GM19324 (cell line): ENCODE results near the gene SLC27A3.

Experiments
- ATAC-seq: cut with Tn5 transposase; IDR thresholded peaks from one replicate; pipeline ENCODE4 v1.9.1; 2021; ENCODE audit warnings: mild to moderate bottlenecking, moderate library complexity; ENCODE audit not compliant: unreplicated experiment, low FRiP score

The SLC27A3 gene

GRCh38 chr1:153796786-153797659 is 21.8 kb downstream of the SLC27A3 start:
- peak; percentile 48 for ATAC-seq

DNA sequence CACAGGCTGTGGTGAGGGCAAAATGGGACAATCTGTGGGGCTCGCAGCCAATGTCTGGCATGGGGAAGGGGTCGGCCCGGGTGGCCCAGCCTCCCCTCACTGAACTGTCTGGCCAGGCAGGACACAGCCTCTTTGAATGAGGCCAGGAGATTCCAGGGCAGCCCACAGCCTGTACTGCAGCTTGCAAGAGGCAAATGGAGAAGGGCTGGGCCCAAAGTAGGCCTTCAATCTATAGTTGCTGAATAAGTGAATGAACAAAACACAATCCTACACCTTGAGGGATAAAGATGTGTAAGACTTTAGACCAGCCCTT is 23.2 kb downstream of the SLC27A3 start:
- ATAC-seq, result no peak

DNA sequence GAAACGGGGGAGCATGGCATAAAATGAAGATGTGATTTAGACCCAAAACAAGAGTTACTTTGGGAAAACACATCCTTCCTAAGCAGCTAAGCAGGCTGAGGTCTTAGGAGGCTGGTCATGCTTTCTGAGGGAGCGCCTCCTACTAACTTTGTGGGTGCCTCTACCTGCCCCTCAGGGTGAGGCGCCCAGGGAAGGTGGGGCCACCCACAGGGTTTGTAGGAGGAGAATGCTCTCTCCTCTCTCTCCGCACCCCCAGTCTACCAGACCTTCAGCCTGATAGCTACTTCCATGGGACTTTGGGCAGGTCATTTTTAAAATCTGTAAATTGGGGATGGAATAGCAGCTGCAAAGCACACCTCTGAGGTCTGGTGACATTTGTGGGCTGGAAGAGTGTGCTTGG is 23.8 kb downstream of the SLC27A3 start:
- ATAC-seq, result no peak

DNA sequence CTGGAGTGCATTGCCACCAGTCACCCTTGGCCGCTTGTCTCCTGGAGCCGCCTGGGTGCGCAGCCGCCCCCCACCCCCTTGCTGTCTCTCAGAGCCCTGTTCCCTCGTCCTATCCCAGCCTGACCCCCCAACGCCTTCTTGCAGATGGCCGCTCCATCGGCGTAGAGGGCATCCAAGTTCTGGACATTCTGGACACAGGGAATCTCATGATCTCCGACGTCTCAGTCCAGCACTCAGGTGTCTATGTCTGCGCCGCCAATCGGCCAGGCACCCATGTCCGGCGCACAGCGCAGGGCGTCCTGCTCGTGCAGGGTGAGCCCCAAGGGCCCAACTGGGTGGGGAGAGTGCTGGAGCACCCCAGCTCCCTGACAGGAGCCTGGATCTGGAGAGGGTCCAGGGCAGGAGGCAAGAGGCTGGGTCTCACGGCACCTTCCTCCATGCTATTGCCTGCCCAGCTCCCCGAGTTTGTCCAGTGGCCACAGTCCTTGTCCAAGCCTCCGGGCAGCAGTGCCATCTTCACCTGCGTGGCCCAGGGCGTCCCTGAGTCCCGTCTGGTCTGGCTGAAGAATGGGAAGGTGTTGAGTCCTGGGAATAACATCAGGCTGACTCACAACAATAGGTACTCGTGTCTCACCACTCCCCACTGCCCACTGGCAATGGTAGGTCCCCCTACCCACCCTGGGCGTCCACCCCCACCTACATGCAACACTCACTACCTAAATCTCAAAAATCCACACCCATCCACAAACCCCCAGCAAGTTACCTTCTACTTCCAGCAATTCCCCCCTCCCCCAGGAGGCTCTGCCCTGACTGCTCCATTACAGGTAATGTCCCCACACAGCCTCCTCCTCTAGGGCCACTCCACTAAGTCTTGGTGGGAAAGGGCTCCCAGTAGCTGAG is 24.6 kb downstream of the SLC27A3 start:
- no peak for ATAC-seq

- no peak for ATAC-seq
These were observed 25.3 kb downstream of the SLC27A3 start for GRCh38 chr1:153800516-153800915.

DNA sequence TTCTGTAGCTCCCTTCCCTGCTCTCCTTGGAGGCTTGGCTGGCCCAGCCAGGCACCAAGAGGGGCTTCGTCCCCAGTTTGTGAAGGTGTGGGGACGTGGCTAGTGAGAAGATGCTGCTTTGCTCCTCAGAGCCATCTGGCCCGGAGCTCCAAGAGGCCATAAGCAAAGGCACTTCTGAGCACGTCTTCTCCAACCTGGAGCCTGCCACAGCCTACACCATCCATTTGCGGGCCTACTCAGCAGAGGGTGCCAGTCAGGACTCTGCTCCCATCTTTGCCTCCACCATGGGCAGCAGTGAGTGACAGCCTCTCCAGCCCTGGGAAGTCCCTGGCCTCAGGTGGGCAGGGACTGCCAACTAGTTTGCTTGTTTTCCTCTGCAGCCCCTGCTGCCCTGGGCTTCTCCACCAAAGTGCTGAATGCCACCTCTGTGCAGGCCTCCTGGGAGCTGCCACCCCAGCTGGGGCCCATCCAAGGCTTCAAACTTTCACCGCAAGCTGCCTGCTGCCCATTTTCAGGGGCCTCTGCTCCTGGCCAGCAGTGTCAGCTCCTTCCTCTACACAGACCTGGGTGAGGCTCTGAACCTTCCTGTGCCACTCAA is 25.9 kb downstream of the SLC27A3 start:
- no peak for ATAC-seq

- ATAC-seq, result no peak
These were observed 26.8 kb downstream of the SLC27A3 start for GRCh38 chr1:153801786-153802697.

- ATAC-seq, result no peak
These were observed 28.4 kb downstream of the SLC27A3 start for GRCh38 chr1:153803470-153804056.

DNA sequence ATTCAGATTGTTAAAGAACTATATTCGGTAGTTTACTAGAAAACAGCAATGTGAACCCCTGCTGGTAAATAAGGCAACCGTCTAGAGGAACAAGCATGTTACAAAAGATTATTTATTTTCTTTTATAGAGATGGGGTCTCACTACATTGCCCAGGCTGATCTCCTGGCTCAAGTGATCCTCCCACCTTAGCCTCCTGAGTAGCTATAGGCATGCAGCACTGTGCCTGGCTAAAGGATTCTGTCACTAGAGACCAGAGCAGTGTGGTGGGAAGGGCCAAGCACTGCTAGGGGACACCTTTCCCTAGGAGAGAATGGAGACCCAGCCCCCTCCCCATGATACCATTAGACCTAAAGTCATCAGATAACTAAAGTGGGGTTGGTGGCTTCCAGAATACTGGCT is 28.9 kb downstream of the SLC27A3 start:
- ATAC-seq, result no peak

DNA sequence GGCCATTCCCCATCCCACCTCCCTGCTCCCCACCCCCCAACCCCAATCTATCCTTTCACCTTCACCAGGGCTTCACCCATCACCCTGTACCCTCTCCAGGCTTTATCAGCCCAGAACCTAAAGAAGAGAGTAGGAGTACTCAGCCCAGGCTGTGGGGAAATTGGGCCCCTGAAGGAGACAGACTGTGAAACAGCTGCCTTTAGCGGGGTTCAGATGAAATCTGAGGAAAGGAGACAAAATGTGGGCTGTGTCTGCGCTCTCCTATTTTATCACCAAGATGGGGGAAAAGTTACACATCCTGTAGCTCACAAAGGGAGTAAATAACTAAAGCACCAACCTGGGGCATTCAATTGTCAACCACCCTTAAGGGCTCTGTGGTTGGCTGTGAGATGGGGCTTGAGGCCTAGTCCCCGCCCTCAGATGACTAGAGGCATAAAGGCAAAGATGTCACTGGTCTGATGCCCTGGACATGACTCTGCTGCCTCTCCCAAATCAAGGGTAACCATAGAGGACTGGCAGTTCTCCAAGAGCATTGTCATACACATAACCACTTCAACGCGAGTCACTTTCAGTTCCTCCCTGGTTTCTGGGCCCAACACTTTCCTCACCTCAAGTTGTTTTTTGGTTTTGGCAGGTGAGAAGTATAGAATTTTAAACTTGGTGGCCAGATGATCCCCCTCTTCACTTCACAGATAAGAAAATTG is 30.0 kb downstream of the SLC27A3 start:
- peak; percentile 82 for ATAC-seq

DNA sequence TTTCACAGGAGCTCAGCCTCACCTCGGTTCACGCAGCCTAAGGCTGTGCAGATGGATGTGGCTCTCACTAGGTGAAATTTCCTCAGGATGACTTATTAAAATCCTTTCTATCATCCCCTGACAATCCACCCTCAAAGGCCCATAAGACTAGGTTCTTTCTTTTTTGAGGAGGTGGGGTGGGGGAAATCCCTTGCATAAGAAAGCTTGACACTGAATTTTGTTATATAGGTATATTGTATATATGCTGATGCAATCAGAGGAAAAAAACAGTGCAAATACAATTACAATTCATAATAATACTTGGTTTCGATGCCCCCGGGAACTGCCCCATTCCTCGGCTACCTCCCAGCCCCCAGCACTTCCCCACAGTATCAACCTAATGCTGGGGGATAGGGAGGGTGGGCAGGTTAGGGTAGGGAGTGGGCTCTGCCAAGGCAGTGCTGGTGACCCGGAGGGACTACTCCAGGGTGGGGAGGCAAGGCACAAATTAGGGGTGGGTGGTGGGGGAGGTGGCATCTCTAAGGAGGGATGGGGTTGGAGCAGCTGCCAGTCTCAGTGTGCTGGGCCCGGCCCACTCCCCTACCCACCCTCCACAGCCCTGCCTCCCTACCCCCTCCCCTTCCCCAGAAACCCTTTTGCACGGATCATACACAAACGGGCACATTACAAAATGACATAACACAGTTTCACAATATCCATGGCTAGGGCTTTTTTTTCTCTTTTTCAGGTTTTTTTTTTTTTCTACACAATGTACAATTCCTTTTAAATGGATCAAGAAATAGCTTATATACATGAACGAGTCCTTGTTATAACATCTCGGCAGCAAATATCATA is 30.9 kb downstream of the SLC27A3 start:
- peak; percentile 8 for ATAC-seq

DNA sequence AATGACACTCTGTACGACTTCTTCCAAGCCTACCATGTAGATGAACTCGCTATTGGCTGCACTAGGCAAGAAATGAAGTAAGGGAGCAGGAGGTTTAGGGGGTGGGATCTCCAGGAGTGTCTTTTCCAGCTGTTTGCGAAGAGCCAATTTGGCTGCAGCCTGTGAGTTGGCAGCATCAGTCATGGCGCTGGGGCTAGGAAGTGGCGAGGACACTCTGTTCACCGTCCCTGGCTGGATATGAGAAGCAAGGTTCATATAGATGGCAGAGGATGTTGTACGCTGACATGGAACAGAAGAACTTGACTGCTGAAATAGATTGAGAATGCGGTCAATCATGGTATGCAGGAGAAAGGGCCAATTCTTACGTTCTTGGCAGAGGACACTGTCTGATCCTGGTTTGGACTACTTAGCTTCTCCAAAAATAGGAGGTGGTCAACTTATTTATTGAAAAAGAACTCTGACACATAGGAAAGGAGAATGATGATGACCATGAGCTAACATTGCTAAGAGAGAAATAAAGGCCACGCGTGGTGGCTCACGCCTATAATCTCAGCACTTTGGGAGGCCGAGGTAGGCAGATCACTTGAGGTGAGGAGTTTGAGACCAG is 41.2 kb downstream of the SLC27A3 start:
- no peak for ATAC-seq

- ATAC-seq, result no peak
These were observed 43.7 kb downstream of the SLC27A3 start for GRCh38 chr1:153818876-153819275.

DNA sequence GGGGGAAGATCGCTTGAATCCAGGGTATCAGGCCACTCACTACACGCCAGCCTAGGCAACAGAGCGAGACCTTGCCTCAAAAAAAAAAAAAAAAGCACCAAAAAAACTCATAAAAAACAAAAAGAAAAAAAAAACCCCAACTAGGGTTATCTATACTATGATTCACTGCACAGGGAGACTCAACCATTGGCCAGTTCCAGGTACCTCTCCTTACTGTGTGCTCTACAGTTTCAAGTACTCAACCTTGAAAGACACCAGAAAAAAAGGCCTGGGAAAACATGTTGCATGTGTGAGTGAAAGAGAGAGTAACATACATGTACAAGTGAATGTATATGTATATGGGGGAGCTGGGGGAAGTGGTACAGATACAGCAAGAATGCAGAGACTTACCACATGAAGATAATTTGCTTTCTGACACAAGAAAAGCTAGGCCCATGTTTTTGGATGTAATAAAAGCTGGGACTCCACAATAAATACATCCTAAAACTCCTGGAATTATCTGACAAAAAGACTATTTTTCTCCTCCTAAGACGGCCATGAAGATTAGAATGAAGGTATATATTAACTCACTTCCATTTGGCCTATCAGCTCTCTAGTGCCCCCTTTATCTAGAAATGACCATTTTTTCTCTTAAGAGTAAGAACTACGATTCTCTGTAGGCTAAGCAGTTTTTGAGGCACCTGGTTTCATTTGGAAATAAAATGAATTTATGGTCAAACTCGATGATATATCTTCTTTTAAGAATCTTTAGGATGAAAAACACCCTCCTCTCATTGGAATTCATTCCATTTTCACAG is 52.2 kb downstream of the SLC27A3 start:
- no peak for ATAC-seq
